ENCODE data around the gene ESYT2.

ESYT2 gene

GRCh38 chr7:158727690-158728089 lies 101.6 kb downstream of the ESYT2 start:
- no peak for DNase-seq (ENCODE audit: low spot score)
- in situ Hi-C loops (cut with MboI; ENCODE audit: low pct_unique_long_range_greater_than_20kb, low sequenced_read_pairs, unreplicated experiment): no loop called here

GRCh38 chr7:158726277-158726807 lies 103.0 kb downstream of the ESYT2 start:
- DNase-seq (ENCODE audit: low spot score): no peak
- in situ Hi-C loops (cut with MboI; ENCODE audit: low pct_unique_long_range_greater_than_20kb, low sequenced_read_pairs, unreplicated experiment): no loop called here
- TF ChIP-seq CTCF (IDR thresholded peaks at IDR 0.05; ENCODE audit: extremely low read depth, insufficient read depth, missing control alignments): no peak

More at GRCh38 chr7:158727690-158728089, 101.6 kb downstream of the ESYT2 start:
- no peak for TF ChIP-seq CTCF (IDR thresholded peaks at IDR 0.05; ENCODE audit: extremely low read depth, insufficient read depth, missing control alignments)

- DNase-seq (ENCODE audit: low spot score): no peak
- in situ Hi-C loops (cut with MboI; ENCODE audit: low pct_unique_long_range_greater_than_20kb, low sequenced_read_pairs, unreplicated experiment): no loop called here
- no peak for TF ChIP-seq CTCF (IDR thresholded peaks at IDR 0.05; ENCODE audit: extremely low read depth, insufficient read depth, missing control alignments)
These were observed 103.9 kb downstream of the ESYT2 start for GRCh38 chr7:158725506-158725800.

- DNase-seq (ENCODE audit: low spot score): no peak
- in situ Hi-C loops (cut with MboI; ENCODE audit: low pct_unique_long_range_greater_than_20kb, low sequenced_read_pairs, unreplicated experiment): no loop called here
- TF ChIP-seq CTCF (IDR thresholded peaks at IDR 0.05; ENCODE audit: extremely low read depth, insufficient read depth, missing control alignments): no peak
These were observed 104.4 kb downstream of the ESYT2 start for GRCh38 chr7:158724658-158725505.

- no peak for DNase-seq (ENCODE audit: low spot score)
- in situ Hi-C loops (cut with MboI; ENCODE audit: low pct_unique_long_range_greater_than_20kb, low sequenced_read_pairs, unreplicated experiment): no loop called here
- TF ChIP-seq CTCF (IDR thresholded peaks at IDR 0.05; ENCODE audit: extremely low read depth, insufficient read depth, missing control alignments): no peak
These were observed 105.5 kb downstream of the ESYT2 start for GRCh38 chr7:158723714-158724385.

- in situ Hi-C loops (cut with MboI; ENCODE audit: low pct_unique_long_range_greater_than_20kb, low sequenced_read_pairs, unreplicated experiment): no loop called here
- no peak for TF ChIP-seq CTCF (IDR thresholded peaks at IDR 0.05; ENCODE audit: extremely low read depth, insufficient read depth, missing control alignments)
- no peak for DNase-seq (ENCODE audit: low spot score)
These were observed 106.0 kb downstream of the ESYT2 start for GRCh38 chr7:158723266-158723665.
